NCI-H1694 (cell line): Measurements from ENCODE around the gene WFIKKN2.

Source experiments
- DNase-seq: peaks from one replicate; lab custom pipeline; 2025; lab: John Stamatoyannopoulos, UW

WFIKKN2 gene

GRCh38 chr17:50808413-50808812 is 27.0 kb upstream of the WFIKKN2 start:
- DNase-seq = no peak

GRCh38 chr17:50808888-50809287 is 26.5 kb upstream of the WFIKKN2 start:
- no peak for DNase-seq

GRCh38 chr17:50813583-50813982 is 21.8 kb upstream of the WFIKKN2 start:
- DNase-seq = no peak

- no peak for DNase-seq
These were observed 20.0 kb upstream of the WFIKKN2 start for GRCh38 chr17:50815400-50815799.

GRCh38 chr17:50816271-50816670 is 19.1 kb upstream of the WFIKKN2 start:
- no peak for DNase-seq

GRCh38 chr17:50816771-50817751 is 18.3 kb upstream of the WFIKKN2 start:
- no peak for DNase-seq

GRCh38 chr17:50817838-50818237 is 17.5 kb upstream of the WFIKKN2 start:
- DNase-seq = no peak

- no peak for DNase-seq
These were observed 17.1 kb upstream of the WFIKKN2 start for GRCh38 chr17:50818261-50818660.

- no peak for DNase-seq
These were observed 16.3 kb upstream of the WFIKKN2 start for GRCh38 chr17:50818921-50819657.

GRCh38 chr17:50820651-50821050 is 14.7 kb upstream of the WFIKKN2 start:
- DNase-seq = no peak

- no peak for DNase-seq
These were observed 12.8 kb upstream of the WFIKKN2 start for GRCh38 chr17:50822550-50822949.

GRCh38 chr17:50824429-50824828 is 11.0 kb upstream of the WFIKKN2 start:
- no peak for DNase-seq

- no peak for DNase-seq
These were observed 10.2 kb upstream of the WFIKKN2 start for GRCh38 chr17:50825188-50825587.

GRCh38 chr17:50828508-50829170 is 6.7 kb upstream of the WFIKKN2 start:
- no peak for DNase-seq

GRCh38 chr17:50829332-50829731 is 6.1 kb upstream of the WFIKKN2 start:
- DNase-seq = no peak

GRCh38 chr17:50830352-50830751 is 5.0 kb upstream of the WFIKKN2 start:
- no peak for DNase-seq

GRCh38 chr17:50830994-50831393 is 4.4 kb upstream of the WFIKKN2 start:
- peak; percentile 72 for DNase-seq

- DNase-seq = no peak
These were observed 3.9 kb upstream of the WFIKKN2 start for GRCh38 chr17:50831471-50831928.

- no peak for DNase-seq
These were observed 3.0 kb upstream of the WFIKKN2 start for GRCh38 chr17:50832267-50832863.

GRCh38 chr17:50832864-50833381 is 2.5 kb upstream of the WFIKKN2 start:
- DNase-seq = no peak

GRCh38 chr17:50833510-50834428 is 1.6 kb upstream of the WFIKKN2 start:
- no peak for DNase-seq
